H9 (cell line): Measurements from ENCODE around the gene LRIF1. TPM values are rescaled to one million over a fixed set of nuclear protein-coding genes. Genes with fewer than 3 reads are reported as not detected.
"Not testable (repeated sequence)": the region's sequence is repeated elsewhere in the genome, so short reads cannot be mapped to it uniquely, and the experiment has no call there.

ENCODE experiments used
- DNase-seq: peaks from one replicate; pipeline ENCODE4 v3.0.0-alpha.2; 2017
- H2AFZ ChIP-seq: one replicate; pipeline ENCODE4 v1.6.1; 2013; ENCODE audit warnings: mild to moderate bottlenecking, low read length, control low read depth, moderate library complexity
- H2AK5ac ChIP-seq: 2 replicates; pipeline ENCODE4 v1.6.1; 2013; ENCODE audit warnings: low read length, control low read depth, mixed read lengths; ENCODE audit not compliant: insufficient read length
- H2BK120ac ChIP-seq: one replicate; pipeline ENCODE4 v1.6.1; 2013; ENCODE audit warnings: low read depth, mild to moderate bottlenecking, low read length, control low read depth, inconsistent platforms; ENCODE audit not compliant: poor library complexity, severe bottlenecking
- H2BK12ac ChIP-seq: 2 replicates; pipeline ENCODE4 v1.6.1; 2013; ENCODE audit warnings: low read length, control low read depth, mixed read lengths, low read depth; ENCODE audit not compliant: insufficient read length
- H2BK15ac ChIP-seq: 2 replicates; pipeline ENCODE4 v1.6.1; 2013; ENCODE audit warnings: low read depth, low read length, control low read depth
- H2BK20ac ChIP-seq: one replicate; pipeline ENCODE4 v1.6.1; 2013; ENCODE audit warnings: low read depth, mild to moderate bottlenecking, low read length, control low read depth, inconsistent platforms; ENCODE audit not compliant: poor library complexity, severe bottlenecking
- H2BK5ac ChIP-seq: 2 replicates; pipeline ENCODE4 v1.6.1; 2013; ENCODE audit warnings: low read length, control low read depth, mixed read lengths; ENCODE audit not compliant: insufficient read length
- H3K14ac ChIP-seq: 2 replicates; pipeline ENCODE4 v1.6.1; 2013; ENCODE audit warnings: low read length, control low read depth; ENCODE audit not compliant: insufficient read depth
- H3K18ac ChIP-seq: 2 replicates; pipeline ENCODE4 v1.6.1; 2013; ENCODE audit warnings: low read depth, mild to moderate bottlenecking, mixed read lengths, low read length, control low read depth; ENCODE audit not compliant: insufficient read length
- H3K23ac ChIP-seq: 2 replicates; pipeline ENCODE4 v1.6.1; 2013; ENCODE audit warnings: low read length, control low read depth, mixed read lengths, low read depth; ENCODE audit not compliant: insufficient read length
- H3K23me2 ChIP-seq: 2 replicates; pipeline ENCODE4 v1.6.1; 2013; ENCODE audit warnings: low read depth, mild to moderate bottlenecking, mixed read lengths, low read length, control low read depth; ENCODE audit not compliant: insufficient read length, poor library complexity, severe bottlenecking
- H3K27ac ChIP-seq: 2 replicates; pipeline ENCODE4 v1.5.1; 2013; ENCODE audit warnings: low read length, control low read depth, mixed read lengths, low read depth; ENCODE audit not compliant: insufficient read length
- H3K27me3 ChIP-seq: 2 replicates; pipeline ENCODE4 v1.6.1; 2013; ENCODE audit warnings: low read length, control low read depth, inconsistent platforms; ENCODE audit not compliant: insufficient read depth
- H3K4ac ChIP-seq: 2 replicates; pipeline ENCODE4 v1.6.1; 2013; ENCODE audit warnings: low read depth, mild to moderate bottlenecking, control low read depth, inconsistent platforms, low read length, moderate library complexity
- H3K4me1 ChIP-seq: 2 replicates; pipeline ENCODE4 v1.6.1; 2013; ENCODE audit warnings: low read length, control low read depth, inconsistent platforms; ENCODE audit not compliant: insufficient read depth
- H3K4me2 ChIP-seq: 2 replicates; pipeline ENCODE4 v1.6.1; 2013; ENCODE audit warnings: low read length, control low read depth, mixed read lengths; ENCODE audit not compliant: insufficient read length, insufficient read depth
- H3K56ac ChIP-seq: 2 replicates; pipeline ENCODE4 v1.6.1; 2013; ENCODE audit warnings: low read depth, mild to moderate bottlenecking, mixed read lengths, low read length, control low read depth; ENCODE audit not compliant: insufficient read length
- H3K79me1 ChIP-seq: 2 replicates; pipeline ENCODE4 v1.6.1; 2013; ENCODE audit warnings: low read depth, mild to moderate bottlenecking, moderate library complexity, low read length, control low read depth, inconsistent platforms; ENCODE audit not compliant: insufficient read depth, poor library complexity, severe bottlenecking
- H3K79me2 ChIP-seq: 2 replicates; pipeline ENCODE4 v1.6.1; 2013; ENCODE audit warnings: low read length, control low read depth, inconsistent platforms; ENCODE audit not compliant: insufficient read depth
- H3K9ac ChIP-seq: 2 replicates; pipeline ENCODE4 v1.6.1; 2013; ENCODE audit warnings: low read length, control low read depth, mixed read lengths; ENCODE audit not compliant: insufficient read length; ENCODE audit errors: extremely low read depth
- H3K9me3 ChIP-seq: one replicate; pipeline ENCODE4 v1.6.1; 2013; ENCODE audit warnings: low read depth, low read length, inconsistent platforms; ENCODE audit not compliant: control insufficient read depth
- H3T11ph ChIP-seq: one replicate; pipeline ENCODE4 v1.6.1; 2013; ENCODE audit warnings: mild to moderate bottlenecking, low read length, control low read depth, inconsistent platforms
- H4K20me1 ChIP-seq: one replicate; pipeline ENCODE4 v1.6.1; 2013; ENCODE audit not compliant: control insufficient read depth, insufficient read length, insufficient read depth
- H4K5ac ChIP-seq: 2 replicates; pipeline ENCODE4 v1.6.1; 2013; ENCODE audit warnings: low read depth, mild to moderate bottlenecking, mixed read lengths, low read length, control low read depth; ENCODE audit not compliant: insufficient read length
- H4K8ac ChIP-seq: replicated peaks from 2 replicates; pipeline ENCODE4 v1.6.1; 2013; ENCODE audit warnings: low read length, control low read depth, mixed read lengths, low read depth; ENCODE audit not compliant: insufficient read length
- H4K91ac ChIP-seq: 2 replicates; pipeline ENCODE4 v1.6.1; 2013; ENCODE audit warnings: low read depth, mild to moderate bottlenecking, moderate library complexity, mixed read lengths, low read length, control low read depth; ENCODE audit not compliant: insufficient read length
- H3K27ac Mint-ChIP-seq, 3 experiments: 2 replicates in 2 of 3; 3 replicates in 1 of 3; pipeline ENCODE4 v1.8.0; 2020 to 2021; ENCODE audit warnings: mixed read lengths in 3 of 3, mild to moderate bottlenecking in 1 of 3, moderate library complexity in 1 of 3
- H3K27me3 Mint-ChIP-seq: 2 replicates; pipeline ENCODE4 v1.8.0; 2021; ENCODE audit warnings: low read depth, mild to moderate bottlenecking, moderate library complexity, mixed read lengths
- H3K36me3 Mint-ChIP-seq, 3 experiments: 2 replicates in 2 of 3; 3 replicates in 1 of 3; pipeline ENCODE4 v1.8.0; 2020 to 2021; ENCODE audit warnings: low read depth in 3 of 3, mixed read lengths in 3 of 3; ENCODE audit not compliant: insufficient read depth in 1 of 3
- H3K4me1 Mint-ChIP-seq, 2 experiments: 2 replicates each; pipeline ENCODE4 v1.8.0; 2020; ENCODE audit warnings: mixed read lengths in 2 of 2
- H3K4me3 Mint-ChIP-seq, 2 experiments: 2 replicates in 1 of 2; 3 replicates in 1 of 2; pipeline ENCODE4 v1.8.0; 2020 to 2021; ENCODE audit warnings: mild to moderate bottlenecking in 2 of 2, mixed read lengths in 2 of 2, moderate library complexity in 1 of 2
- H3K9me3 Mint-ChIP-seq, 2 experiments: 2 replicates in 1 of 2; 3 replicates in 1 of 2; pipeline ENCODE4 v1.8.0; 2020; ENCODE audit warnings: mild to moderate bottlenecking in 2 of 2, mixed read lengths in 2 of 2, moderate library complexity in 1 of 2
- WGBS: extraction: QIAGEN DNeasy Blood & Tissue Kit; methylation state at CpG from one replicate; pipeline ENCODE4 v1.1.7; 2013; ENCODE audit warnings: missing lambda C conversion rate, low lambda C conversion rate, mixed read lengths; ENCODE audit not compliant: insufficient read length; ENCODE audit errors: extremely low coverage; 5-methylcytosine and 5-hydroxymethylcytosine counted together
- total RNA-seq: library from RNA; stranded (reverse); gene quantifications from 2 replicates; pipeline ENCODE4 v1.2.1, GENCODE V29; 2021
- TF ChIP-seq, protein P1 (sequence below): fragments of 200-600 bp; sonication (generic); conservative IDR thresholded peaks from 3 replicates; pipeline ENCODE4 v1.8.0; 2021; ENCODE audit warnings: antibody characterized with exemption, mild to moderate bottlenecking

Gene LRIF1
- total RNA-seq, 1 experiment from 2014 or later = 13.6 TPM

DNA sequence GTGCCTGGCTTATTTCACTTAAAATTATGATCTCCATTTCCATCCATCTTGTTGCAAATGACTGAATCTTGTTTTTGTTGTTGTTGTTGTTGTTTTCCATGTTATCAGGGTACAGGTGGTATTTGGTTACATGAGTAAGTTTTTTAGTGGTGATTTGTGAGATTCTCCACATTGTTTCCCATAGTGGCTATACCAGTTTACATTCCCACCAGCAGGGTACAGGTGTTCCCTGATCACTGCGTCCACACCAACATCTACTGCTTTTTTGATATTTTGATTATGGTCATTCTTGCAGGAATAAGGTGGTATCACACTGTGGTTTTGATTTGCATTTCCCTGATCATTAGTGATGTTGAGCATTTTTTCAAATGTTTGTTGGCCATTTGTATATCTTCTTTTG is 27.6 kb upstream of the LRIF1 start:
- H3K56ac ChIP-seq, H3K9ac ChIP-seq, H4K91ac ChIP-seq, H2BK5ac ChIP-seq, H3K79me1 ChIP-seq, H2BK20ac ChIP-seq, H3K23ac ChIP-seq, H2BK120ac ChIP-seq, DNase-seq, H3K9me3 ChIP-seq, H3K4ac ChIP-seq, H3K4me2 ChIP-seq, H3K18ac ChIP-seq, H2BK15ac ChIP-seq, H2AK5ac ChIP-seq, H3K4me1 ChIP-seq, H3K4me3 Mint-ChIP-seq, H4K20me1 ChIP-seq, H3T11ph ChIP-seq, H3K27me3 ChIP-seq, H3K27ac ChIP-seq, H3K36me3 Mint-ChIP-seq, H3K4me1 Mint-ChIP-seq, H4K5ac ChIP-seq, H3K79me2 ChIP-seq, H3K23me2 ChIP-seq, H2BK12ac ChIP-seq, H3K27ac Mint-ChIP-seq, H2AFZ ChIP-seq, H3K14ac ChIP-seq, H4K8ac ChIP-seq: not testable (repeated sequence)
- no CpG with 5 or more reads among the region's 1 CpG for whole genome bisulfite sequencing
- Mint-ChIP-seq H3K9me3 (peaks cover 16 to 29% of the 10 kb centered on the region in 2 experiments), H3K27me3 (peaks cover 17% of the 10 kb centered on the region)
- TF ChIP-seq, protein P1, sequence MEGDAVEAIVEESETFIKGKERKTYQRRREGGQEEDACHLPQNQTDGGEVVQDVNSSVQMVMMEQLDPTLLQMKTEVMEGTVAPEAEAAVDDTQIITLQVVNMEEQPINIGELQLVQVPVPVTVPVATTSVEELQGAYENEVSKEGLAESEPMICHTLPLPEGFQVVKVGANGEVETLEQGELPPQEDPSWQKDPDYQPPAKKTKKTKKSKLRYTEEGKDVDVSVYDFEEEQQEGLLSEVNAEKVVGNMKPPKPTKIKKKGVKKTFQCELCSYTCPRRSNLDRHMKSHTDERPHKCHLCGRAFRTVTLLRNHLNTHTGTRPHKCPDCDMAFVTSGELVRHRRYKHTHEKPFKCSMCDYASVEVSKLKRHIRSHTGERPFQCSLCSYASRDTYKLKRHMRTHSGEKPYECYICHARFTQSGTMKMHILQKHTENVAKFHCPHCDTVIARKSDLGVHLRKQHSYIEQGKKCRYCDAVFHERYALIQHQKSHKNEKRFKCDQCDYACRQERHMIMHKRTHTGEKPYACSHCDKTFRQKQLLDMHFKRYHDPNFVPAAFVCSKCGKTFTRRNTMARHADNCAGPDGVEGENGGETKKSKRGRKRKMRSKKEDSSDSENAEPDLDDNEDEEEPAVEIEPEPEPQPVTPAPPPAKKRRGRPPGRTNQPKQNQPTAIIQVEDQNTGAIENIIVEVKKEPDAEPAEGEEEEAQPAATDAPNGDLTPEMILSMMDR = peak; percentile 45
